Measurements from ENCODE around the gene PI16.

Gene PI16

DNA sequence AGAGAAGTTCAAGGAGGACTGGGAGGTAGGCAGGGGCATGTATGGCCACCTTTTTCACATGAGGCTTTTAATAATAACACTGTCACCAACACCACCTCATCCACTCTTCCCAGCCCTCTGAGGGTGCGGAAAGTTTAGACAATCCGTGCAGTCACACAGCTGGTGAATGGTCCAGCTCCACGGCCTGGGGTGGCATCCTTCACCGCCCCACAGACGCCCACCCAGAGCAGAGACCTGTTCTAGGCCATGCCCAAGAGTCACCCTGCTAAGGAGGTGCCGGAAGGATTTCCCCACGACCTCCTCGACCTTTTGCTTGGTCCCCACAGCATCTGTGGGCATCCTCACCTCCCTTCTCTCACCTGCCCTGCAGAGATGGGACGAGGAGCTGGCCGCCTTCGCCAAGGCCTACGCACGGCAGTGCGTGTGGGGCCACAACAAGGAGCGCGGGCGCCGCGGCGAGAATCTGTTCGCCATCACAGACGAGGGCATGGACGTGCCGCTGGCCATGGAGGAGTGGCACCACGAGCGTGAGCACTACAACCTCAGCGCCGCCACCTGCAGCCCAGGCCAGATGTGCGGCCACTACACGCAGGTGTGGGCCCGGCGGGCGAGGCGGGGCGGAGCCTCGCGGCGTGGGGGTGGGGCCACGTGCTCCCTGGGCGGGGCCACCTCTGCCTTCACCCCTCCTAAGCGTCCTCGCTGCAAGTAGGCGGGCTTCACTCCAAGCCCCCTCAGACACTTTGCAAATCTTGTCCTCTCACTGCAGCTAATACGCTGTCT, 4.4 kb downstream of the PI16 start:
- DNase-seq: no peak

DNA sequence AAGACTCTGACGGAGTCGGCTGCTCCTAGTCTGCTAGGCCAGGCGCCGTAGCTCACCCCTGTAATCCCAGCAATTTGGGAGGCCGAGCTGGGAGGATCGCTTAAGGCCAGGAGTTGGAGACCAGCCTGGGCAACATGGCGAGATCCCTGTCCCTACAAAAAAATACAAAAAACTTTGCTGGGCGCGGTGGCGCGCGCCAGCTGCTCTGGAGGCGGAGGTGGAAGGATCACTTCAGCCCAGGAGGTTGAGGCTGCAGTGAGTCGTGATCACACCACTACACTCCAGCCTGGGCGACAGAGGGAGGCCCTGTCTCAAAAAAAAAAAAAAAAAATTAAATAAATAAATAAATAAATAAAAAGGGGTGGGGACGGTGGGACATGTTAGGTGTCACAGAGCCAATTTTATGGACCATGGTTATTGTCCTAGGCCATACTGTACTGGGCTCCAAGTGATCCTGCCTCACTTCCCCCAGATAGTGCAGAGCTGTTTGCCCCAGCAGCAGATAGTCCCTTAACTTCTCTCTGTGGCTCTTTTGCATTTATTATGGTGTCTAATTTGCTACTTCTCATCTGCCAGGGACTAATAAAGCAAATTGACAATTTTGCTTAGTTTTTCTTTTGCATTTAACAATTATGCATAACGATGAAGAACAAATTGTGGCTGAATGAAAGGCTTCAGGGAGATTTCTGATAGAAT, 5.2 kb downstream of the PI16 start:
- DNase-seq: no peak

DNA sequence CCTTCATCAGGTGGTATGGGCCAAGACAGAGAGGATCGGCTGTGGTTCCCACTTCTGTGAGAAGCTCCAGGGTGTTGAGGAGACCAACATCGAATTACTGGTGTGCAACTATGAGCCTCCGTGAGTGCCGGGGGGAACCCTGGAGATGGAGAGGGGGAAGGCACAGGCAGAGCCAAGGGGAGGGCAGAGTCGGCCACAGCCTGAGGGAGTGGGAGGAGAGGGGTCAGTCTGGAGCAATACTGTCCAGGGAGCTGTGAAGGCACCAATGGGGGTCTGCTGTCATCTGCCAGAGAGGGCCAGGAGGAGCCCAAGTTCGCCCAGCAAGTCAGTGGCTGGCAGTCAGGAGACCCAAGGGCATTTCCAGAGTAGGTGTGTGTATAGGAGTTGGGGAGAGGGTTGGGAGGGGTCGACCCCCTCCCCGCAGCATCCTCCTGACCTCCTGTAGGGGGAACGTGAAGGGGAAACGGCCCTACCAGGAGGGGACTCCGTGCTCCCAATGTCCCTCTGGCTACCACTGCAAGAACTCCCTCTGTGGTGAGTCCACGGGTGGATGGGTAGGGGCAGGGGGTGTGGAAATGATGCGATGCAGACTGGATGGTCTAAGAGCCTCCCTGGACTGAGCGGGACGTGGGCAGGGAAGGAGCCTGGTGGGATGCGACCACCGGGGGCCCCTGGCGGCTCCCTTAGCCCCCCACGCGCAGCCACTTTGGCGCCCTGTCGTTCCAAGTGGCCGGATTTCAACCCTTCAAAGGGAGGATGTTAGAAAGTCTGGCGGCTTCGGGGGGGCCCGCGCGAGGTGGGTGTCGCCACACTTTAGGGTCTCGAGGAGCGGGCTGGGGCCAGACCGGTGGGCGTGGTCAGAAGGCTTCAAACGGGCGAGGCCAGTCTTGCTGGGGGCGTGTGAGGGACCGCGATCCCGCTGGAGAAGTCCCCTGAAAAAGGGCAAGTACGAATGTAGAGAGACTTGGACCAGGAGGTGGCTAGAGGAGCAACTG, 7.2 kb downstream of the PI16 start:
- no peak for DNase-seq

- DNase-seq: peak in 1 of 2 experiments; percentile 5
Measured at GRCh38 chr6:36962874-36963273, 8.3 kb downstream of the PI16 start.

DNA sequence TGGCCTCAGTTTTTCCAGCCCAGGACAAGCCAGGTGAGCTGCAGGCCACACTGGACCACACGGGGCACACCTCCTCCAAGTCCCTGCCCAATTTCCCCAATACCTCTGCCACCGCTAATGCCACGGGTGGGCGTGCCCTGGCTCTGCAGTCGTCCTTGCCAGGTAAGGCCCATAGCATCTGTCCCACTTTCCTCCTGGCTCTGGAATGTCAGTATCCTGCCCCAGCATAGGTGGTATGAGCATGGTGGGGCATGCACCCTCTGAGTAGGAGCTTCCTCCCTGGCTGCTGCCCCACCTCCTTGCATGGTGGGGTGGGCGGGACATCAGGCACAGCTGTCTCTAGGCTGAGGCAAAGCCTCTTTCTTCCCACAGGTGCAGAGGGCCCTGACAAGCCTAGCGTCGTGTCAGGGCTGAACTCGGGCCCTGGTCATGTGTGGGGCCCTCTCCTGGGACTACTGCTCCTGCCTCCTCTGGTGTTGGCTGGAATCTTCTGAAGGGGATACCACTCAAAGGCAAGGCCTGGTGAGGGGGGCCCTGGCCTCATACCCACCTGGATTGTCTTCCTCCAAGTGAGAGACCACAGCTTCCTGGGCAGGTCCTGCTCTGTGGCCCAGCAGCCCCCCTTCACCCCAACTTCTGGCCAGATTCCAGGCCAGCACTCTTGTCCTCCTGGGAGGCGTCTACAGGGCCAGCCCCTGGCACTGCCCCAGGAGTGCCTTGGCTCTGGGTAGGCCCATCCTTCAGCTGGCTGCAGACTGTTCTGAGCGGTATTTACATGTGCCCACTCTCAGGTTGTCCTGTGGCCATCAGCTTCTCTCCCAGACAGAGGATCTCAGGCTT, 9.1 kb downstream of the PI16 start:
- DNase-seq: no peak

GRCh38 chr6:36964349-36964748, 9.8 kb downstream of the PI16 start:
- DNase-seq: no peak

DNA sequence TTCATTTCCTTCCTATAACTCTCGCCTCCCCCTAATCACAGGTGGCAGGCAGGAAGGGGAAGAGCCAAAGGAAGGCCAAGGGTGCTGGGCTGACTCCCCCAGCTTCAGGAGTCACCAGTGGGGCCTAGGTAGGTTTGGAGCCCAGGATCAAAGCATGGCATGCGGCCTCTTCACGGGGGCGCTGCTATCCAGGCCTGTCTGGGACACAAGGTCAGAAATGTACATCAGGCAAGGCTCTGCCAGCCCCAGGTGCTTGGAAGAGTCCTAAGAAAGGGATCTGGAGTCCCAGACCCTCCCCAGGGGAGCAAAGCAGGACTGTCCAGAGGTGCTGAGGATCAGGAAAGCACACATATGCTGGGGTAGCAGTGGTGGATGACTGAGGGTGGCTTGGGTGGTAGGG, 10.4 kb downstream of the PI16 start:
- no peak for DNase-seq

DNA sequence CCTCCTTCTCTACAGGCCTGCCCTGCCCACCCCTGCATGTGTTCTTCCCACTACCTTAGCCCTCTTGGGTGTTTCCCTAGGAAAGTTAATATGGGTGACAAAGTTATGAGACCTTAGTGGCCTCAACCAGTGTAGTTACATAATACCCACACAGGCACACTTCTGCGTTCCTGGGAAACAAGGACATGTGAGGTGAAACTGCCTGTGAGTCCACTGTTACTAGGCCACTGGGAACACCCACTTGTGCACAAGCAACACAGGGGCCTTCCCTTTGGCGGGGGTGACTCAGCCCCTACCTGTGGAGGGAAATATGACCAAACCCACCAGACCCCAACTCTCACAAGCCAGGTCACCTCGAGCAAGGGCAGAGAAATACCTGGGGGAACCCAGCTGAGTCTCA, 12.8 kb downstream of the PI16 start:
- DNase-seq: no peak

DNA sequence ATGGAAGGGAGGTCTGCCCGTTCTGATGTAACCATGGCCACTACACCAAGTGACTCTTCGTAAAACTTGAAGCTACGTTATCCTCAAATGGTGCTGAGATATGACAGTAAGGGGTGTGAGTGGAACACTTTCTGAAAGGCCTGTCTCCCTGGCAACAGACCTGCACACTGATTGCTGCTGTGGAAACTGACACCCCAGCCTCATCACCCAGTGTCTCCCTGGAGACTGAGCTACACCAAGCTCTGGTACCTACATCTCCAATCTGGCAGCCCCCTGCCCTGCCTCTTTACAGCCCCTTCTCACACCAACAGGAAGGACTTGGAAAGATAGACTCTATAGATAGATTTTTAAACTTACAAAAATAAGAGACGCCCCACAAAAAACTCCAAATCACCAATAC, 13.2 kb downstream of the PI16 start:
- no peak for DNase-seq

DNA sequence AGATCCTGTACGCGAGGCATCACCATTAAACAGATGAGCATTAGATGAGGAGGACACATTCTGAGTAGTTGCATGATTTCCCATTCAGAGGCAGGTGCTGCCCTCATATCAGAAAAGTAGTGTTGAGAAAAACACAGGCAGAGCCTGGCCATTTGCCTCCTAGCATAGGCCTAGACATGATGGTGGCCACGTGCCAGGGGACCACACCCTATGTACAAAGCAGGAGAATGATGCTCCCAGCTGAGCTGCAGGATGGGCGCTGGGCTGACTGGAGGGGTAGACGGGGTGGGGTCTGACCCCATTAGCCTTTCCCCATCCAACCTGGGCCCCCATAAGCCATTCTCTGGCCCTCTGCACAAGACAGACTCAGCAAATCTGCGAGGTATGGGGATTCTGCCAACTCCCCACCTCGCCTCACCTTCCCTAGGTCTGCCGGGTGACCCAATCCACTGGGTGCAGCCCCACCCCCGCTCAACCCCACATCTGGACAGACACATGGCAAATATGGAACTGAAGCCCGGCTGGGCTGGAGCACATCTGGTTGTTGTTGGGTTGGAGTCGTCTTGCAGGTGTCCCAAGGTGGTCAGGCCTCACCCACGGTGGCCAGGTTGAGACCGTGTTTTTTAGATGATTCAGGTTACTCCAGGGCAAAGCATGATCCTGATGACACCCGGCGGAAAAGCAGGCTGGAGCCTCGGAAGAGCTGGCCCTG, 13.9 kb downstream of the PI16 start:
- DNase-seq: no peak

DNA sequence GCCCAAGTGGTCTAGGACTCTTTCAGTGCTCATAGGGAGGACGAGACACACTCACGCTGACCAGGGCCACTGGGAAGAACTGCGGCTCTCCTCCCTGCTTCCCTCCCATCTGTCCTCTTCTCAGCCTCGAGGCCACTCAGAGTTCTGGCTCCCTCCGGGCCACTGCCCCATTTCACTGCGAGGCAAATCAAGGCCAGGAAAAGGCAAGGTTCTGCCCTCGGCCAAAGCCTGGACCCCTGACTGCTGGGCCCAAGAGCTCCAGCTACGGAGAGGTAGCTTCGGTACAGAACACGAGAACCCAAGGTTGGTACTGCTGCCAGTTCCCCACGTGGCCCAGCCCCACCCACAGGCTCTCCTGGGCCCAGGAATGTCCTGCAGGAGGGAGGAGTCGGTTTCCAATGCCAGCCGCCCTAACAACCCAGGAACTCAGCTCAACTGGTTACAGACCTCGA, 14.7 kb downstream of the PI16 start:
- DNase-seq: no peak

GRCh38 chr6:36969988-36970891, 15.7 kb downstream of the PI16 start:
- DNase-seq: no peak

GRCh38 chr6:36970892-36971842, 16.6 kb downstream of the PI16 start:
- no peak for DNase-seq

GRCh38 chr6:36971921-36972673, 17.6 kb downstream of the PI16 start:
- DNase-seq: no peak

GRCh38 chr6:36973190-36973589, 18.7 kb downstream of the PI16 start:
- DNase-seq: no peak

GRCh38 chr6:36973647-36974046, 19.1 kb downstream of the PI16 start:
- no peak for DNase-seq

GRCh38 chr6:36975231-36976006, 20.9 kb downstream of the PI16 start:
- DNase-seq: no peak

DNA sequence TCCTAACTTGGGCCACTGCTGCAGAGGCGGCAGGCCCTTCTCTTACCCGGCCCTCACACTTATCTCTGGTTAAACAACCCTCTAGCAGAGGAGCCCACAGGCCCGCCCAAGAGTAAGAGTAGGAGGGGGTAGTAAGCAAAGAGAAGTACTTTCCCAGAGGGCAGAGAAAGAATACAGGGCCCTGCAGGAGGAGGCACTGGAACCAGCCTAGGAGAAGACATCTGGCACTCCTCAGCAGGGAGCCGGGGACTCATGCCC, 21.4 kb downstream of the PI16 start:
- DNase-seq: no peak
